Lower leg skin (tissue), 3 donors: ENCODE data around the gene CD164.

ENCODE experiments used
- CTCF ChIP-seq, 3 donors: fragments of 450-650 bp; IDR thresholded peaks; one replicate each; pipeline ENCODE4 v1.5.1; 2016; ENCODE audit warnings: antibody characterized with exemption in 3 of 3, mild to moderate bottlenecking in 3 of 3, moderate library complexity in 2 of 3
- POLR2A ChIP-seq, 2 donors: fragments of 450-650 bp; IDR thresholded peaks; one replicate each; pipeline ENCODE4 v1.6.1; 2016 to 2017; ENCODE audit warnings: antibody characterized with exemption in 2 of 2, mild to moderate bottlenecking in 1 of 2, moderate library complexity in 1 of 2

- no peak for TF ChIP-seq POLR2A (IDR thresholded peaks at IDR 0.05)
- no peak for TF ChIP-seq CTCF (IDR thresholded peaks at IDR 0.05)
These were observed 53.6 kb downstream of the CD164 start for GRCh38 chr6:109328629-109329028.
